ENCODE measurements around the gene RAD51D.
"Not testable (repeated sequence)": the region's sequence is repeated elsewhere in the genome, so short reads cannot be mapped to it uniquely, and the experiment has no call there.

Gene RAD51D

GRCh38 chr17:35161281-35161761 is 41.7 kb upstream of the RAD51D start:
- peaks cover 2% of the 10 kb centered on the region for H3K4me1 ChIP-seq (ENCODE audit: insufficient read depth, insufficient read length)
- no peaks in the 10 kb centered on the region for H3K9me3 ChIP-seq (ENCODE audit: insufficient read depth, low read length)
- no peak overlapping the region for H3K9ac ChIP-seq (ENCODE audit: insufficient read length, low read depth)
- H3K4me3 ChIP-seq (ENCODE audit: insufficient read length, low read depth) = no peak overlapping the region
- H3K36me3 ChIP-seq (ENCODE audit: insufficient read depth, insufficient read length, low read length) = no peaks in the 10 kb centered on the region
- no peak for TF ChIP-seq SUZ12 (IDR thresholded peaks at IDR 0.05; ENCODE audit: extremely low read depth, insufficient read depth, insufficient read length)
- DNase-seq (ENCODE audit: low read depth, low spot score) = no peak
- H3K27me3 ChIP-seq (ENCODE audit: insufficient read depth, insufficient read length) = no peaks in the 10 kb centered on the region

- no peak for DNase-seq (ENCODE audit: low read depth, low spot score)
- H3K9ac ChIP-seq (ENCODE audit: insufficient read length, low read depth) = no peak overlapping the region
- no peak for TF ChIP-seq SUZ12 (IDR thresholded peaks at IDR 0.05; ENCODE audit: extremely low read depth, insufficient read depth, insufficient read length)
- no peak for TF ChIP-seq ZNF274 (IDR thresholded peaks at IDR 0.05; ENCODE audit: low read depth, low read length)
- no peak for TF ChIP-seq YY1 (IDR thresholded peaks at IDR 0.05; ENCODE audit: insufficient read depth, insufficient read length)
- H3K27me3 ChIP-seq (ENCODE audit: insufficient read depth, insufficient read length) = no peaks in the 10 kb centered on the region
- H3K4me1 ChIP-seq (ENCODE audit: insufficient read depth, insufficient read length) = peaks cover 2% of the 10 kb centered on the region
- no peaks in the 10 kb centered on the region for H3K36me3 ChIP-seq (ENCODE audit: insufficient read depth, insufficient read length, low read length)
- H3K9me3 ChIP-seq (ENCODE audit: insufficient read depth, low read length) = no peaks in the 10 kb centered on the region
- H3K4me3 ChIP-seq (ENCODE audit: insufficient read length, low read depth) = no peak overlapping the region
Observed at GRCh38 chr17:35160354-35161201, 40.9 kb upstream of the RAD51D start.

DNA sequence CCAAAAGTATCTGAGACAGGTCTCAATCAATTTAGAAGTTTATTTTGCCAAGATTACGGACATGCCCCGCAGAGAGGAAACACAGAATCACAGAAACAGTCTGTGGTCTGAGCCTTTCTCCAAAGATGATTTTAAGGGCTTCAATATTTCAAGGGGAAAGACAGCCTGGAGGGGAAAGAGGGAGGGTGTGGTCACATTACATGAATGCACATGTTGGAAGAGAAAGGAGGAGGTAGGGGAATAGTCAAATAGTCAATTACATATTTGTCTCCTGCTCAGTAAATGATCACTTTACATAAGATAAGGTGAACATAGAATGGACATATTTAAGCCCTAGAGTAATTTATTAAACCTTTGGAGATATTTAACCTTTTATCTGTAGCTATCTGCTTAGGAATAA is 40.3 kb upstream of the RAD51D start:
- no peak for DNase-seq (ENCODE audit: low read depth, low spot score)
- Histone ChIP-seq H3K9me3 (ENCODE audit: insufficient read depth, low read length) (no peaks in the 10 kb centered on the region), H3K9ac (ENCODE audit: insufficient read length, low read depth) (no peak overlapping the region), H3K27me3 (ENCODE audit: insufficient read depth, insufficient read length) (no peaks in the 10 kb centered on the region), H3K4me3 (ENCODE audit: insufficient read length, low read depth) (no peak overlapping the region), H3K36me3 (ENCODE audit: insufficient read depth, insufficient read length, low read length) (no peaks in the 10 kb centered on the region), H3K4me1 (ENCODE audit: insufficient read depth, insufficient read length) (peaks cover 2% of the 10 kb centered on the region)
- no peak for TF ChIP-seq SUZ12 (IDR thresholded peaks at IDR 0.05; ENCODE audit: extremely low read depth, insufficient read depth, insufficient read length)
- TF ChIP-seq ZNF274 (IDR thresholded peaks at IDR 0.05; ENCODE audit: low read depth, low read length) = no peak
- TF ChIP-seq YY1 (IDR thresholded peaks at IDR 0.05; ENCODE audit: insufficient read depth, insufficient read length) = no peak

GRCh38 chr17:35155246-35155645 is 35.6 kb upstream of the RAD51D start:
- peaks cover 2% of the 10 kb centered on the region for H3K4me1 ChIP-seq (ENCODE audit: insufficient read depth, insufficient read length)
- no peaks in the 10 kb centered on the region for H3K36me3 ChIP-seq (ENCODE audit: insufficient read depth, insufficient read length, low read length)
- no peaks in the 10 kb centered on the region for H3K9me3 ChIP-seq (ENCODE audit: insufficient read depth, low read length)
- TF ChIP-seq ZNF274 (IDR thresholded peaks at IDR 0.05; ENCODE audit: low read depth, low read length) (no peak), YY1 (IDR thresholded peaks at IDR 0.05; ENCODE audit: insufficient read depth, insufficient read length) (no peak), SUZ12 (IDR thresholded peaks at IDR 0.05; ENCODE audit: extremely low read depth, insufficient read depth, insufficient read length) (no peak)
- H3K4me3 ChIP-seq (ENCODE audit: insufficient read length, low read depth) = no peak overlapping the region
- no peaks in the 10 kb centered on the region for H3K27me3 ChIP-seq (ENCODE audit: insufficient read depth, insufficient read length)
- DNase-seq (ENCODE audit: low read depth, low spot score) = no peak
- no peak overlapping the region for H3K9ac ChIP-seq (ENCODE audit: insufficient read length, low read depth)

GRCh38 chr17:35154196-35155165 is 34.8 kb upstream of the RAD51D start:
- Histone ChIP-seq H3K4me3 (ENCODE audit: insufficient read length, low read depth) (no peak overlapping the region), H3K9ac (ENCODE audit: insufficient read length, low read depth) (no peak overlapping the region), H3K4me1 (ENCODE audit: insufficient read depth, insufficient read length) (peaks cover 2% of the 10 kb centered on the region), H3K9me3 (ENCODE audit: insufficient read depth, low read length) (no peaks in the 10 kb centered on the region), H3K36me3 (ENCODE audit: insufficient read depth, insufficient read length, low read length) (no peaks in the 10 kb centered on the region), H3K27me3 (ENCODE audit: insufficient read depth, insufficient read length) (no peaks in the 10 kb centered on the region)
- no peak for DNase-seq (ENCODE audit: low read depth, low spot score)
- TF ChIP-seq YY1 (IDR thresholded peaks at IDR 0.05; ENCODE audit: insufficient read depth, insufficient read length) = no peak
- TF ChIP-seq SUZ12 (IDR thresholded peaks at IDR 0.05; ENCODE audit: extremely low read depth, insufficient read depth, insufficient read length) = no peak
- TF ChIP-seq ZNF274 (IDR thresholded peaks at IDR 0.05; ENCODE audit: low read depth, low read length) = no peak

- Histone ChIP-seq H3K4me1 (ENCODE audit: insufficient read depth, insufficient read length) (peaks cover 3% of the 10 kb centered on the region), H3K9ac (ENCODE audit: insufficient read length, low read depth) (no peak overlapping the region), H3K27me3 (ENCODE audit: insufficient read depth, insufficient read length) (no peaks in the 10 kb centered on the region), H3K4me3 (ENCODE audit: insufficient read length, low read depth) (no peak overlapping the region), H3K36me3 (ENCODE audit: insufficient read depth, insufficient read length, low read length) (no peaks in the 10 kb centered on the region), H3K9me3 (ENCODE audit: insufficient read depth, low read length) (no peaks in the 10 kb centered on the region)
- no peak for TF ChIP-seq SUZ12 (IDR thresholded peaks at IDR 0.05; ENCODE audit: extremely low read depth, insufficient read depth, insufficient read length)
- no peak for TF ChIP-seq ZNF274 (IDR thresholded peaks at IDR 0.05; ENCODE audit: low read depth, low read length)
- TF ChIP-seq YY1 (IDR thresholded peaks at IDR 0.05; ENCODE audit: insufficient read depth, insufficient read length) = no peak
- DNase-seq (ENCODE audit: low read depth, low spot score) = no peak
Observed at GRCh38 chr17:35152421-35153140, 32.9 kb upstream of the RAD51D start.

- H3K27me3 ChIP-seq (ENCODE audit: insufficient read depth, insufficient read length); H3K9ac ChIP-seq (ENCODE audit: insufficient read length, low read depth): not testable (repeated sequence)
Observed at GRCh38 chr17:35151080-35151479, 31.4 kb upstream of the RAD51D start.

More at GRCh38 chr17:35151080-35151479, 31.4 kb upstream of the RAD51D start:
- H3K36me3 ChIP-seq (ENCODE audit: insufficient read depth, insufficient read length, low read length); H3K4me3 ChIP-seq (ENCODE audit: insufficient read length, low read depth); H3K9me3 ChIP-seq (ENCODE audit: insufficient read depth, low read length); H3K4me1 ChIP-seq (ENCODE audit: insufficient read depth, insufficient read length); DNase-seq (ENCODE audit: low read depth, low spot score): not testable (repeated sequence)
